Measurements from ENCODE around the gene TRIB2. TPM values are rescaled to one million over a fixed set of nuclear protein-coding genes. Genes with fewer than 3 reads are reported as not detected.

TRIB2 gene
- total and polyA plus RNA-seq, 11 donors: 31.2 to 140 (median 41.4) TPM

- peak overlapping the region in 1 of 12 donors; percentile 68 for H3K27ac ChIP-seq
- DNase-seq (no peak), ATAC-seq (no peak)
- H3K4me1 ChIP-seq: peaks cover 0 to 20% (median 0%) of the 10 kb centered on the region in 12 donors
- H3K4me3 ChIP-seq: no peak overlapping the region
- H3K9me3 ChIP-seq: no peaks in the 10 kb centered on the region
- intact Hi-C loops (cut with DNase I): no loop called here
- H3K27me3 ChIP-seq: no peaks in the 10 kb centered on the region
- no peaks in the 10 kb centered on the region for H3K36me3 ChIP-seq
- 95 to 97% (median 96%) methylated on average over 6 of the region's 6 CpGs for WGBS, 4 donors
- no peak for TF ChIP-seq POLR2A (IDR thresholded peaks at IDR 0.05)
- TF ChIP-seq CTCF (IDR thresholded peaks at IDR 0.05): no peak
Measured at GRCh38 chr2:12683457-12684100, 33.2 kb upstream of the TRIB2 start.

GRCh38 chr2:12684471-12684936 lies 32.2 kb upstream of the TRIB2 start:
- TF ChIP-seq POLR2A (IDR thresholded peaks at IDR 0.05): no peak
- TF ChIP-seq CTCF (IDR thresholded peaks at IDR 0.05): no peak
- intact Hi-C loops (cut with DNase I): no loop called here
- Histone ChIP-seq H3K27ac (peak overlapping the region in 1 of 12 donors; percentile 68), H3K27me3 (no peaks in the 10 kb centered on the region), H3K9me3 (peaks cover 0 to under 1% (median 0%) of the 10 kb centered on the region in 12 donors), H3K4me3 (no peak overlapping the region), H3K36me3 (no peaks in the 10 kb centered on the region), H3K4me1 (peaks cover 0 to 20% (median 0%) of the 10 kb centered on the region in 12 donors)
- peak in 3 of 4 donors; percentile 24 to 69 (median 47) for ATAC-seq
- WGBS, 4 donors: 44 to 61% (median 55%) methylated on average over 5 of the region's 5 CpGs
- DNase-seq: no peak

GRCh38 chr2:12685145-12685544 lies 31.6 kb upstream of the TRIB2 start:
- H3K4me1 ChIP-seq: peaks cover 0 to 20% (median 0%) of the 10 kb centered on the region in 12 donors
- intact Hi-C loops (cut with DNase I): no loop called here
- peaks cover 0 to 7% (median 5%) of the 10 kb centered on the region in 12 donors for H3K9me3 ChIP-seq
- no peak overlapping the region for H3K4me3 ChIP-seq
- ATAC-seq (no peak), DNase-seq (no peak)
- peak overlapping the region in 1 of 12 donors; percentile 68 for H3K27ac ChIP-seq
- H3K36me3 ChIP-seq: no peaks in the 10 kb centered on the region
- 75 to 94% (median 87%) methylated on average over 3 of the region's 3 CpGs for WGBS, 4 donors
- no peaks in the 10 kb centered on the region for H3K27me3 ChIP-seq
- TF ChIP-seq CTCF (IDR thresholded peaks at IDR 0.05): no peak
- TF ChIP-seq POLR2A (IDR thresholded peaks at IDR 0.05): no peak

- Histone ChIP-seq H3K27me3 (no peaks in the 10 kb centered on the region), H3K9me3 (peaks cover 0 to 12% (median 5%) of the 10 kb centered on the region in 12 donors), H3K36me3 (no peaks in the 10 kb centered on the region), H3K4me1 (peaks cover 0 to 20% (median 0%) of the 10 kb centered on the region in 12 donors), H3K4me3 (no peak overlapping the region), H3K27ac (peak overlapping the region in 1 of 12 donors; percentile 68)
- intact Hi-C loops (cut with DNase I): no loop called here
- ATAC-seq (no peak), DNase-seq (no peak)
- TF ChIP-seq POLR2A (IDR thresholded peaks at IDR 0.05): no peak
- WGBS, 4 donors: 93 to 98% (median 97%) methylated on average over 5 to 6 of the region's 6 CpGs
Measured at GRCh38 chr2:12685956-12686355, 30.8 kb upstream of the TRIB2 start.
